Smooth muscle cell (in vitro differentiated cells): Measurements from ENCODE around the gene CCDC106. TPM values are rescaled to one million over a fixed set of nuclear protein-coding genes. Genes with fewer than 3 reads are reported as not detected.

Experiments
- DNase-seq: peaks from one replicate; lab custom pipeline; 2025; ENCODE audit not compliant: unreplicated experiment; lab: John Stamatoyannopoulos, UW
- H2AFZ ChIP-seq: fragments of 200-600 bp; sonication (generic); 2 replicates; pipeline ENCODE4 v1.6.0; 2016; ENCODE audit warnings: antibody characterized with exemption, low read depth, mild to moderate bottlenecking
- H3F3A ChIP-seq: fragments of 200-600 bp; sonication (generic); 2 replicates; pipeline ENCODE4 v1.6.0; 2017; ENCODE audit warnings: antibody characterized with exemption, low read depth
- H3K27ac ChIP-seq: fragments of 200-600 bp; sonication (generic); 2 replicates; pipeline ENCODE4 v1.5.1; 2016; ENCODE audit warnings: low read depth, mild to moderate bottlenecking
- H3K27me3 ChIP-seq: fragments of 200-600 bp; sonication (generic); 2 replicates; pipeline ENCODE4 v1.6.1; 2016; ENCODE audit warnings: low read depth, mild to moderate bottlenecking
- H3K36me3 ChIP-seq: fragments of 200-600 bp; sonication (generic); 2 replicates; pipeline ENCODE4 v1.5.1; 2016; ENCODE audit warnings: low read depth
- H3K4me1 ChIP-seq: fragments of 200-600 bp; sonication (generic); 2 replicates; pipeline ENCODE4 v1.5.1; 2016; ENCODE audit warnings: low read depth
- H3K4me2 ChIP-seq: fragments of 200-600 bp; sonication (generic); 2 replicates; pipeline ENCODE4 v1.6.0; 2016; ENCODE audit warnings: mild to moderate bottlenecking
- H3K4me3 ChIP-seq: fragments of 200-600 bp; sonication (generic); 2 replicates; pipeline ENCODE4 v1.5.1; 2016; ENCODE audit warnings: mild to moderate bottlenecking
- H3K79me2 ChIP-seq: fragments of 200-600 bp; sonication (generic); 2 replicates; pipeline ENCODE4 v1.6.0; 2016; ENCODE audit warnings: low read depth, mild to moderate bottlenecking
- H3K9ac ChIP-seq: fragments of 200-600 bp; sonication (generic); 2 replicates; pipeline ENCODE4 v1.6.0; 2016; ENCODE audit warnings: low read depth
- H3K9me3 ChIP-seq: fragments of 200-600 bp; sonication (generic); replicated peaks from 2 replicates; pipeline ENCODE4 v1.5.1; 2016; ENCODE audit warnings: low read depth
- H4K20me1 ChIP-seq: fragments of 200-600 bp; sonication (generic); 2 replicates; pipeline ENCODE4 v1.6.0; 2016; ENCODE audit warnings: low read depth
- CTCF ChIP-seq: fragments of 200-600 bp; sonication (generic); IDR thresholded peaks from 2 replicates; pipeline ENCODE4 v1.5.1; 2017; ENCODE audit warnings: borderline replicate concordance, mild to moderate bottlenecking, antibody characterized with exemption; ENCODE audit not compliant: insufficient read depth, poor library complexity, severe bottlenecking
- WGBS: methylation state at CpG from one replicate; pipeline ENCODE4 v1.1.7; 2016; ENCODE audit warnings: low lambda C conversion rate; 5-methylcytosine and 5-hydroxymethylcytosine counted together
- polyA plus RNA-seq: library from polyadenylated mRNA; unstranded; fragments of >200 nt; fragmentation: Nextera tagmentation; extraction: Ambion mirVana; gene quantifications from 2 replicates; pipeline ENCODE4 v1.2.1, GENCODE V29; 2016
- total RNA-seq: library from RNA; depleted of rRNA; stranded (reverse); fragments of >200 nt; gene quantifications from 2 replicates; pipeline ENCODE4 v1.2.3, GENCODE V29; 2014

Gene CCDC106
- total and polyA plus RNA-seq, 2 experiments from 2014 or later: 6.9 to 18.3 TPM

GRCh38 chr19:55667006-55667381 lies 19.0 kb downstream of the CCDC106 start:
- Histone ChIP-seq H3F3A (no peaks in the 10 kb centered on the region), H3K27me3 (no peaks in the 10 kb centered on the region), H4K20me1 (peaks cover 98% of the 10 kb centered on the region), H3K4me1 (no peaks in the 10 kb centered on the region), H3K9ac (no peak overlapping the region), H2AFZ (no peak overlapping the region), H3K27ac (no peak overlapping the region), H3K9me3 (no peaks in the 10 kb centered on the region), H3K4me2 (no peak overlapping the region), H3K36me3 (peaks cover 6% of the 10 kb centered on the region), H3K79me2 (peaks cover 86% of the 10 kb centered on the region), H3K4me3 (no peak overlapping the region)
- 100% methylated on average over 4 of the region's 4 CpGs for WGBS
- TF ChIP-seq CTCF: no peak
- no peak for DNase-seq

DNA sequence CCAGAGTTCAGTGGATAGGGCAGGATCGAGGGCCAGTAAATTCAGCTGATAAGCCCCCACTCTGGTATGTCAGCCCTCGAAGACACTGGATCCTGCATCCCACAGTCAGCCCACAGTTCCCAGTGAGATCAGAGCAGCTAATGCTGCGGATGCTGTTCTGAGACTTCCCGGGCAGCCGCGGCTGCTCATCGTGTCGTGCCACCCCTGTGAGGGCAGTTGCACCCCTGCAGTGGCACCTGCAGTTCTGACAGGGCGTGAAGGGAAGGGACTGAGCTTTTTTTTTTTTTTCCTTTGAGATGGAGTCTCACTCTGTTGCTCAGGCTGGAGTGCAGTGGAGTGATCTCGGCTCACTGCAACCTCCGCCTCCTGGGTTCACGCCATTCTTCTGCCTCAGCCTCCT lies 19.5 kb downstream of the CCDC106 start:
- TF ChIP-seq CTCF: no peak
- H3K27me3 ChIP-seq: no peaks in the 10 kb centered on the region
- H3K79me2 ChIP-seq: peaks cover 89% of the 10 kb centered on the region
- H4K20me1 ChIP-seq: peaks cover 98% of the 10 kb centered on the region
- H3F3A ChIP-seq: no peaks in the 10 kb centered on the region
- no peaks in the 10 kb centered on the region for H3K4me1 ChIP-seq
- DNase-seq: no peak
- no peaks in the 10 kb centered on the region for H3K9me3 ChIP-seq
- no peak overlapping the region for H3K27ac ChIP-seq
- no peak overlapping the region for H3K4me2 ChIP-seq
- H3K36me3 ChIP-seq: peaks cover 6% of the 10 kb centered on the region
- 91% methylated on average over 12 of the region's 12 CpGs for WGBS
- no peak overlapping the region for H3K9ac ChIP-seq
- H3K4me3 ChIP-seq: no peak overlapping the region
- H2AFZ ChIP-seq: no peak overlapping the region

- H3K4me2 ChIP-seq: no peak overlapping the region
- H3K9ac ChIP-seq: no peak overlapping the region
- H3K9me3 ChIP-seq: no peaks in the 10 kb centered on the region
- peaks cover 6% of the 10 kb centered on the region for H3K36me3 ChIP-seq
- H3K27ac ChIP-seq: no peak overlapping the region
- no peak for DNase-seq
- WGBS: 89% methylated on average over 11 of the region's 11 CpGs
- peaks cover 89% of the 10 kb centered on the region for H3K79me2 ChIP-seq
- H3K27me3 ChIP-seq: no peaks in the 10 kb centered on the region
- H3K4me1 ChIP-seq: no peaks in the 10 kb centered on the region
- TF ChIP-seq CTCF: no peak
- no peak overlapping the region for H2AFZ ChIP-seq
- H4K20me1 ChIP-seq: peaks cover 98% of the 10 kb centered on the region
- H3K4me3 ChIP-seq: no peak overlapping the region
- H3F3A ChIP-seq: peaks cover 2% of the 10 kb centered on the region
Measured at GRCh38 chr19:55667958-55668357, 19.9 kb downstream of the CCDC106 start.

DNA sequence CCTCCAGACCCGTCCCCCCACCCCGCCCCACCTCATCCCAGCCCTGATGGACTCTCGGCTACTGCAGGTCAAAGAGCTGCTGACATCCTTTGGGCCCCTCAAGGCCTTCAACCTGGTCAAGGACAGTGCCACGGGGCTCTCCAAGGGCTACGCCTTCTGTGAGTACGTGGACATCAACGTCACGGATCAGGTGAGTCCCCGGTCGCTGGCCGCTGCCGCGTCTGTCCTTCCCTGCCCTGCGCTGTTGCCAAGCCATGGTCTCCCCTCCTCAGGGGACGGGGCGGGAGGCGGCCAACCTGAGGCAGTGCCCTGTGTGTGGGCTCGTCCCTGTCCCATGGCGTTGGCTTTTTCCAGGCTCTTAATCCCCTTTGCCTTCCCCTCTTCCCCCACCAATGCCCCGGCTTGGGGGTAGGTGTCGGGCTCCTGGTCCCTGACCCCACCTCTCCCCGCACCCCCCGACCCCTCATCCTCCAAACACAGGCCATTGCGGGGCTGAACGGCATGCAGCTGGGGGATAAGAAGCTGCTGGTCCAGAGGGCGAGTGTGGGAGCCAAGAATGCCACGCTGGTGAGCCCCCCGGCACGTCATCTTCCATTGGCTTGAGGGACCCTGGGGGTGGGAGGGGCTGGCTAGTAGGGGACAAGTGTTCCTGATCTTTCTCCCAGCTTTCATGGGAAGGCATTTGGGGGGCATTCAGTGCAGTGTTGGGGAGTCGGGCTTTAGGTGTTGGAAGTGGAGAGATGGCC lies 20.8 kb downstream of the CCDC106 start:
- Histone ChIP-seq H3K4me2 (no peak overlapping the region), H3K79me2 (peaks cover 89% of the 10 kb centered on the region), H3K9ac (no peak overlapping the region), H2AFZ (no peak overlapping the region), H3K4me3 (no peak overlapping the region), H4K20me1 (peaks cover 98% of the 10 kb centered on the region), H3K27ac (no peak overlapping the region), H3K4me1 (no peaks in the 10 kb centered on the region), H3K27me3 (no peaks in the 10 kb centered on the region), H3F3A (peaks cover 10% of the 10 kb centered on the region), H3K9me3 (no peaks in the 10 kb centered on the region), H3K36me3 (no peaks in the 10 kb centered on the region)
- WGBS: 92% methylated on average over 30 of the region's 30 CpGs
- no peak for TF ChIP-seq CTCF
- DNase-seq: no peak
